ENCODE data around the gene RABGEF1. TPM values are rescaled to one million over a fixed set of nuclear protein-coding genes. Genes with fewer than 3 reads are reported as not detected.

Gene RABGEF1
- total and polyA plus RNA-seq, 2 donors (not counting 3 experiments of a cell fraction or from before 2014, with no cell fraction given), result 11.6 to 15.5 TPM

DNA sequence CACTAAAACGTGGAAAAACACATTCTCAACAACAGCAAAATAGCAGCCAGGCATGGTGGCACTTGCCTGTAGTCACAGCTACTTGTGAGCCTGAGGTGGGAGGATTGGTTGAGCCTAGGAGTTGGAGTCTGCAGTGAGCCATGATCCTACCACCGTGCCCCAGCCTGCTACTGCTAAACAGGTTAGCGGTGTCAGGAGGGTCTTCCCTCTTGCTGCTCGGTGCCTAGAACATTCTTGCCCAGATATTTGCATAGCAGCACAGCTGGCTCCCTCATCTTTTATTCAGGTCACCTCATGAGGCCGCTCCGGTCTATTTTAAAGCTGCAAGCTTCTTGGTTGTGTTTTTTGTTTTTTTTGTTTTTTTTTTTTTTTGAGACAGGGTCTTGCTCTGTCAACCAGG lies 2.9 kb upstream of the RABGEF1 start:
- H3K79me2 ChIP-seq (ENCODE audit: control insufficient read depth, insufficient read depth, low read length), result peaks cover 23% of the 10 kb centered on the region
- TF ChIP-seq EZH2 (IDR thresholded peaks at IDR 0.05; ENCODE audit: borderline replicate concordance, low read depth, low read length, severe bottlenecking), result no peak
- TF ChIP-seq, protein P1, sequence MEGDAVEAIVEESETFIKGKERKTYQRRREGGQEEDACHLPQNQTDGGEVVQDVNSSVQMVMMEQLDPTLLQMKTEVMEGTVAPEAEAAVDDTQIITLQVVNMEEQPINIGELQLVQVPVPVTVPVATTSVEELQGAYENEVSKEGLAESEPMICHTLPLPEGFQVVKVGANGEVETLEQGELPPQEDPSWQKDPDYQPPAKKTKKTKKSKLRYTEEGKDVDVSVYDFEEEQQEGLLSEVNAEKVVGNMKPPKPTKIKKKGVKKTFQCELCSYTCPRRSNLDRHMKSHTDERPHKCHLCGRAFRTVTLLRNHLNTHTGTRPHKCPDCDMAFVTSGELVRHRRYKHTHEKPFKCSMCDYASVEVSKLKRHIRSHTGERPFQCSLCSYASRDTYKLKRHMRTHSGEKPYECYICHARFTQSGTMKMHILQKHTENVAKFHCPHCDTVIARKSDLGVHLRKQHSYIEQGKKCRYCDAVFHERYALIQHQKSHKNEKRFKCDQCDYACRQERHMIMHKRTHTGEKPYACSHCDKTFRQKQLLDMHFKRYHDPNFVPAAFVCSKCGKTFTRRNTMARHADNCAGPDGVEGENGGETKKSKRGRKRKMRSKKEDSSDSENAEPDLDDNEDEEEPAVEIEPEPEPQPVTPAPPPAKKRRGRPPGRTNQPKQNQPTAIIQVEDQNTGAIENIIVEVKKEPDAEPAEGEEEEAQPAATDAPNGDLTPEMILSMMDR (IDR thresholded peaks at IDR 0.05; ENCODE audit: extremely low read depth in 1 of 2, insufficient read depth in 1 of 2, low read depth in 1 of 2, low read length in 2 of 2), result no peak
- TF ChIP-seq MYC (IDR thresholded peaks at IDR 0.05; ENCODE audit: low read depth, low read length), result no peak
- no peak for TF ChIP-seq JUN (IDR thresholded peaks at IDR 0.05; ENCODE audit: borderline replicate concordance, insufficient read depth, insufficient read length, low read depth)
- TF ChIP-seq POLR2A (IDR thresholded peaks at IDR 0.05; ENCODE audit: low read depth, low read length), result no peak
- no peak for TF ChIP-seq POLR2AphosphoS5 (IDR thresholded peaks at IDR 0.05; ENCODE audit: insufficient read depth, low read depth, low read length)
- no peak for TF ChIP-seq MAX (IDR thresholded peaks at IDR 0.05; ENCODE audit: insufficient read depth, insufficient read length)
- TF ChIP-seq GATA2 (IDR thresholded peaks at IDR 0.05; ENCODE audit: insufficient read depth, insufficient read length, low read depth, low read length), result no peak
- TF ChIP-seq FOS (IDR thresholded peaks at IDR 0.05; ENCODE audit: borderline replicate concordance, insufficient read depth, low read length), result no peak
- POLR2A ChIA-PET, result no interaction called here
- no peaks in the 10 kb centered on the region for H3K9me3 ChIP-seq (replicated peaks; ENCODE audit: control insufficient read depth, insufficient read depth, low read length)
- FAIRE-seq (no peak), DNase-seq (ENCODE audit: low read depth, low spot score) (no peak)
- H3K9ac ChIP-seq (replicated peaks; ENCODE audit: extremely low read depth, insufficient read depth, low read length), result no peak overlapping the region
- no peaks in the 10 kb centered on the region for H3K27me3 ChIP-seq (ENCODE audit: control insufficient read depth in 2 of 2, insufficient read depth in 2 of 2, low read length in 2 of 2)
- H2AFZ ChIP-seq (ENCODE audit: low read depth, low read length), result no peak overlapping the region
- no peaks in the 10 kb centered on the region for H3K36me3 ChIP-seq (ENCODE audit: control insufficient read depth in 2 of 2, extremely low read depth in 1 of 2, insufficient read depth in 2 of 2, low read length in 2 of 2)
- CTCF ChIA-PET, result no interaction called here
- BruUV-seq (replicated peaks), result no TSS peak
- no peak overlapping the region for H3K27ac ChIP-seq (ENCODE audit: insufficient read depth, low read depth, low read length)
- H4K20me1 ChIP-seq (replicated peaks; ENCODE audit: control insufficient read depth, extremely low read depth, insufficient read depth, low read length), result no peaks in the 10 kb centered on the region
- H3K9me1 ChIP-seq (replicated peaks; ENCODE audit: control insufficient read depth, extremely low read depth, insufficient read depth, low read length), result no peaks in the 10 kb centered on the region
- H3K4me1 ChIP-seq (ENCODE audit: control insufficient read depth, extremely low read depth, insufficient read depth, low read length), result peaks cover 5% of the 10 kb centered on the region
- H3K4me2 ChIP-seq (ENCODE audit: insufficient read depth, low read length), result no peak overlapping the region
- H3K4me3 ChIP-seq (replicated peaks in 1 of 3; ENCODE audit: insufficient read depth in 1 of 3, low read depth in 1 of 3, low read length in 3 of 3), result no peak overlapping the region
- dilution Hi-C loops (cut with MboI; ENCODE audit: extremely low pct_ligation_motif_present, low sequenced_read_pairs), result no loop called here
- intact Hi-C loops (cut with micrococcal nuclease), result no loop called here

All from endothelial cell of umbilical vein (primary cell).